Suppressor macrophage treated with lipopolysaccharide for 1 hour (primary cell): ENCODE results near the gene SGCE.

ENCODE experiments used
- DNase-seq, 3 donors: peaks; one replicate each; pipeline ENCODE4 v3.0.0-alpha.2; 2020 to 2022

The SGCE gene

GRCh38 chr7:94565247-94565894 is 90.6 kb downstream of the SGCE start:
- DNase-seq: no peak

- DNase-seq: no peak
Measured at GRCh38 chr7:94562525-94562924, 93.4 kb downstream of the SGCE start.

GRCh38 chr7:94561841-94562514 is 94.0 kb downstream of the SGCE start:
- no peak for DNase-seq

GRCh38 chr7:94559972-94560371 is 96.0 kb downstream of the SGCE start:
- no peak for DNase-seq

- no peak for DNase-seq
Measured at GRCh38 chr7:94557215-94557614, 98.7 kb downstream of the SGCE start.

- no peak for DNase-seq
Measured at GRCh38 chr7:94556028-94556427, 99.9 kb downstream of the SGCE start.

GRCh38 chr7:94547126-94547525 is 108.8 kb downstream of the SGCE start:
- no peak for DNase-seq

- no peak for DNase-seq
Measured at GRCh38 chr7:94540428-94540827, 115.5 kb downstream of the SGCE start.
